ENCODE data around the gene NOP16.

Gene NOP16

GRCh38 chr5:176391999-176392398 lies 3.6 kb upstream of the NOP16 start:
- no peak for DNase-seq
- Histone ChIP-seq H4K20me1 (ENCODE audit: insufficient read depth, low read length) (no peaks in the 10 kb centered on the region), H3K9me3 (replicated peaks; ENCODE audit: insufficient read depth, low read length) (no peaks in the 10 kb centered on the region), H3K4me2 (ENCODE audit: low read depth, low read length) (no peak overlapping the region), H3K27me3 (replicated peaks; ENCODE audit: insufficient read depth, low read length) (no peaks in the 10 kb centered on the region), H3F3A (ENCODE audit: insufficient read depth, low read length) (peaks cover 7% of the 10 kb centered on the region; the same call in 1 of the 2 replicates), H3K4me3 (ENCODE audit: low read length) (no peak overlapping the region), H3K9me2 (replicated peaks; ENCODE audit: insufficient read depth, low read length) (no peaks in the 10 kb centered on the region), H3K79me2 (ENCODE audit: low read length) (peaks cover 39% of the 10 kb centered on the region), H3K9ac (ENCODE audit: low read length) (no peak overlapping the region), H3K27ac (ENCODE audit: low read length) (no peak overlapping the region), H2AFZ (ENCODE audit: low read length) (no peak overlapping the region), H3K4me1 (ENCODE audit: low read length) (peaks cover 13% of the 10 kb centered on the region; the same call in 1 of the 2 replicates), H3K36me3 (replicated peaks; ENCODE audit: insufficient read depth, low read length) (no peaks in the 10 kb centered on the region)
- no peak for TF ChIP-seq CTCF (IDR thresholded peaks at IDR 0.05; ENCODE audit: low read length)
- no peak for TF ChIP-seq EZH2phosphoT487 (IDR thresholded peaks at IDR 0.05; ENCODE audit: low read length)
- TF ChIP-seq EZH2 (optimal IDR thresholded peaks at IDR 0.05; ENCODE audit: low read depth, low read length), result no peak

- Histone ChIP-seq H3K9me3 (replicated peaks; ENCODE audit: insufficient read depth, low read length) (no peaks in the 10 kb centered on the region), H3K36me3 (replicated peaks; ENCODE audit: insufficient read depth, low read length) (0 out of 2 replicates have a peak, but pooled peaks cover 3% of the 10 kb centered on the region), H3F3A (ENCODE audit: insufficient read depth, low read length) (peaks cover 7% of the 10 kb centered on the region; the same call in 1 of the 2 replicates), H3K4me2 (ENCODE audit: low read depth, low read length) (no peak overlapping the region), H3K9me2 (replicated peaks; ENCODE audit: insufficient read depth, low read length) (no peaks in the 10 kb centered on the region), H3K27ac (ENCODE audit: low read length) (no peak overlapping the region), H3K4me1 (ENCODE audit: low read length) (peaks cover 10% of the 10 kb centered on the region; the same call in 1 of the 2 replicates), H3K9ac (ENCODE audit: low read length) (no peak overlapping the region), H3K4me3 (ENCODE audit: low read length) (no peak overlapping the region), H2AFZ (ENCODE audit: low read length) (no peak overlapping the region), H4K20me1 (ENCODE audit: insufficient read depth, low read length) (no peaks in the 10 kb centered on the region), H3K27me3 (replicated peaks; ENCODE audit: insufficient read depth, low read length) (no peaks in the 10 kb centered on the region), H3K79me2 (ENCODE audit: low read length) (peaks cover 44% of the 10 kb centered on the region)
- DNase-seq, result no peak
- TF ChIP-seq EZH2phosphoT487 (IDR thresholded peaks at IDR 0.05; ENCODE audit: low read length) (no peak), EZH2 (optimal IDR thresholded peaks at IDR 0.05; ENCODE audit: low read depth, low read length) (no peak), CTCF (IDR thresholded peaks at IDR 0.05; ENCODE audit: low read length) (no peak)
These were observed 3.1 kb upstream of the NOP16 start for GRCh38 chr5:176391479-176391878.

DNA sequence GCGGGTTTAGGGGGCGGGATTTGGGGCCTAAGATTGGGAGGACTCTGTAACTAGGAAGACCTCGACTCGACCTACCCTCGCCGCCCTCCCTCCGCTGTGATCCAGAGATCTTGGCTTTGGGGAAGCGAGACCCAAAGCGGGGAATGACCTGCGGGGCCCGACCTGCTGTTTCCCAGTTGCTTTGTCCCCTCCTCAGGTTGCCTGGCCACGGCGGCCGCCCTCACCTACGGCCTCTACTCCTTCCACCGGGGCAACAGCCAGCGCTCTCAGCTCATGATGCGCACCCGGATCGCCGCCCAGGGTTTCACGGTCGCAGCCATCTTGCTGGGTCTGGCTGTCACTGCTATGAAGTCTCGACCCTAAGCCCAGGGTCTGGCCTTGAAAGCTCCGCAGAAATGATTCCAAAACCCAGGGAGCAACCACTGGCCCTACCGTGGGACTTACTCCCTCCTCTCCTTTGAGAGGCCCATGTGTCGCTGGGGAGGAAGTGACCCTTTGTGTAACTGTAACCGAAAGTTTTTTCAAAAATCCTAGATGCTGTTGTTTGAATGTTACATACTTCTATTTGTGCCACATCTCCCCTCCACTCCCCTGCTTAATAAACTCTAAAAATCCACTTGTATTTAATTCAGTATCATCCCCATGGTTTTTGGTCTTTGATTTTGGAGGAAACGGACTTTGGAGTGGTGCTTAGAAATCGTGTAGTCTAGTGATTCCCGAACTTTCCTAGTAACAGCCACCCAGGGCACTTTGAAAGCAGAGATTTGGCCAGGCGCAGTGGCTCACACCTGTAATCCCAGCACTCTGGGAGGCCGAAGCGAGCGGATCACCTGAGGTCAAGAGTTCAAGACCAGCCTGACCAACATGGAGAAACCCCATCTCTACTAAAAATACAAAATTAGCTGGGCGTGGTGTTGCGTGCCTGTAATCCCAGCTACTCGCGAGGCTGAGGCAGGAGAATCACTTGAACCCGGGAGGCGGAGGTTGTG lies 1.0 kb upstream of the NOP16 start:
- peak overlapping the region; percentile 55; the same call in 1 of the 2 replicates for H2AFZ ChIP-seq (ENCODE audit: low read length)
- no peaks in the 10 kb centered on the region for H3K27me3 ChIP-seq (replicated peaks; ENCODE audit: insufficient read depth, low read length)
- peak overlapping the region; percentile 90; the same call in 1 of the 2 replicates for H3K27ac ChIP-seq (ENCODE audit: low read length)
- peak overlapping the region; percentile 98 for H3K9ac ChIP-seq (ENCODE audit: low read length)
- peaks cover 7% of the 10 kb centered on the region; the same call in 1 of the 2 replicates for H3F3A ChIP-seq (ENCODE audit: insufficient read depth, low read length)
- no peaks in the 10 kb centered on the region for H3K9me2 ChIP-seq (replicated peaks; ENCODE audit: insufficient read depth, low read length)
- no peak for TF ChIP-seq EZH2 (optimal IDR thresholded peaks at IDR 0.05; ENCODE audit: low read depth, low read length)
- TF ChIP-seq CTCF (IDR thresholded peaks at IDR 0.05; ENCODE audit: low read length), result no peak
- TF ChIP-seq EZH2phosphoT487 (IDR thresholded peaks at IDR 0.05; ENCODE audit: low read length), result no peak
- H3K36me3 ChIP-seq (replicated peaks; ENCODE audit: insufficient read depth, low read length), result peaks cover 14% of the 10 kb centered on the region; the same call in 1 of the 2 replicates
- no peak for DNase-seq
- H3K79me2 ChIP-seq (ENCODE audit: low read length), result peaks cover 64% of the 10 kb centered on the region
- H4K20me1 ChIP-seq (ENCODE audit: insufficient read depth, low read length), result peaks cover 8% of the 10 kb centered on the region; the same call in 1 of the 2 replicates
- peaks cover 5% of the 10 kb centered on the region; the same call in 1 of the 2 replicates for H3K4me1 ChIP-seq (ENCODE audit: low read length)
- H3K4me3 ChIP-seq (ENCODE audit: low read length), result peak overlapping the region; percentile 88
- no peaks in the 10 kb centered on the region for H3K9me3 ChIP-seq (replicated peaks; ENCODE audit: insufficient read depth, low read length)
- peak overlapping the region; percentile 90 for H3K4me2 ChIP-seq (ENCODE audit: low read depth, low read length)

Data from MM.1S (cell line).